Stomach (tissue), 4 donors: ENCODE results near the gene DIP2A.

Experiments used
- EP300 ChIP-seq: sonication (generic); formaldehyde crosslinking; IDR thresholded peaks from one replicate; pipeline ENCODE4 v1.6.1; 2017; ENCODE audit warnings: antibody characterized with exemption
- POLR2A ChIP-seq, 4 donors: fragments of 450-650 bp; IDR thresholded peaks; one replicate each; pipeline ENCODE4 v1.6.1; 2016; ENCODE audit warnings: antibody characterized with exemption in 4 of 4, control low read depth in 2 of 4, mild to moderate bottlenecking in 1 of 4, moderate library complexity in 1 of 4
- POLR2AphosphoS5 ChIP-seq, 3 donors: sonication (generic); formaldehyde crosslinking; IDR thresholded peaks; one replicate each; pipeline ENCODE4 v1.6.1; 2016; ENCODE audit warnings: antibody characterized with exemption in 3 of 3
- TF ChIP-seq, protein P1 (sequence below), 7 experiments: fragments of 450-650 bp in 4 of 7; fragments of 200-600 bp in 3 of 7; sonication (generic) in 3 of 7; IDR thresholded peaks; one replicate each; pipeline ENCODE4 v1.5.1; 2016 to 2019; ENCODE audit warnings: antibody characterized with exemption in 7 of 7, control low read depth in 2 of 7, mild to moderate bottlenecking in 1 of 7

DNA sequence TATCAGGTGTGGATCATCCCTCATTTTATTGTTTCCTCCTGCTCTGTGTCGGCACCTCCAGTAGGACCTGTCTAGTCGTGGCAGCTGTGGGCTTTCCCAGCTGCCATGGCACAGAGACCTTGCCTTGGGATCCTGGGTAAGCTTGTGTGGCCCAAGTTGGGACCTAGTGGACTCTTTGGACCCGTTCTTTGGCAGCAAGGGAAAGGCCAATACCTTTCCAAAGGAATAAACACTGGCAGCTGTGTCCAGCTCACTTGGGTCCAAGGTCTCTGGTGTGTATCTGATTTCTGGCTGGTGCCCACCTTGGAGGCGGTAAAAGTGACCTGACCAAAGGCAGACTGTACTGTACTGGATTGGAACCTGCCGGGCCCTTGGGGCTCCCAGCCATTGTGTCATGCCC, 21.8 kb downstream of the DIP2A start:
- TF ChIP-seq, protein P1, sequence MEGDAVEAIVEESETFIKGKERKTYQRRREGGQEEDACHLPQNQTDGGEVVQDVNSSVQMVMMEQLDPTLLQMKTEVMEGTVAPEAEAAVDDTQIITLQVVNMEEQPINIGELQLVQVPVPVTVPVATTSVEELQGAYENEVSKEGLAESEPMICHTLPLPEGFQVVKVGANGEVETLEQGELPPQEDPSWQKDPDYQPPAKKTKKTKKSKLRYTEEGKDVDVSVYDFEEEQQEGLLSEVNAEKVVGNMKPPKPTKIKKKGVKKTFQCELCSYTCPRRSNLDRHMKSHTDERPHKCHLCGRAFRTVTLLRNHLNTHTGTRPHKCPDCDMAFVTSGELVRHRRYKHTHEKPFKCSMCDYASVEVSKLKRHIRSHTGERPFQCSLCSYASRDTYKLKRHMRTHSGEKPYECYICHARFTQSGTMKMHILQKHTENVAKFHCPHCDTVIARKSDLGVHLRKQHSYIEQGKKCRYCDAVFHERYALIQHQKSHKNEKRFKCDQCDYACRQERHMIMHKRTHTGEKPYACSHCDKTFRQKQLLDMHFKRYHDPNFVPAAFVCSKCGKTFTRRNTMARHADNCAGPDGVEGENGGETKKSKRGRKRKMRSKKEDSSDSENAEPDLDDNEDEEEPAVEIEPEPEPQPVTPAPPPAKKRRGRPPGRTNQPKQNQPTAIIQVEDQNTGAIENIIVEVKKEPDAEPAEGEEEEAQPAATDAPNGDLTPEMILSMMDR (IDR thresholded peaks at IDR 0.05): no peak
- TF ChIP-seq EP300 (no peak), POLR2A (IDR thresholded peaks at IDR 0.05) (no peak), POLR2AphosphoS5 (IDR thresholded peaks at IDR 0.05) (no peak)
